ENCODE results near the gene MIPEP.

The MIPEP gene

GRCh38 chr13:23722726-23723453 lies 166.3 kb downstream of the MIPEP start:
- Histone ChIP-seq H3K27me3 (no peaks in the 10 kb centered on the region), H3K4me1 (ENCODE audit: control insufficient read depth in 1 of 2, insufficient read depth in 1 of 2, low read depth in 1 of 2, low read length in 1 of 2) (no peaks in the 10 kb centered on the region), H3K4me3 (ENCODE audit: low read depth in 1 of 2, low read length in 1 of 2) (no peak overlapping the region), H3K9me3 (no peaks in the 10 kb centered on the region), H3K27ac (no peak overlapping the region), H3K36me3 (no peaks in the 10 kb centered on the region)
- TF ChIP-seq, protein P1, sequence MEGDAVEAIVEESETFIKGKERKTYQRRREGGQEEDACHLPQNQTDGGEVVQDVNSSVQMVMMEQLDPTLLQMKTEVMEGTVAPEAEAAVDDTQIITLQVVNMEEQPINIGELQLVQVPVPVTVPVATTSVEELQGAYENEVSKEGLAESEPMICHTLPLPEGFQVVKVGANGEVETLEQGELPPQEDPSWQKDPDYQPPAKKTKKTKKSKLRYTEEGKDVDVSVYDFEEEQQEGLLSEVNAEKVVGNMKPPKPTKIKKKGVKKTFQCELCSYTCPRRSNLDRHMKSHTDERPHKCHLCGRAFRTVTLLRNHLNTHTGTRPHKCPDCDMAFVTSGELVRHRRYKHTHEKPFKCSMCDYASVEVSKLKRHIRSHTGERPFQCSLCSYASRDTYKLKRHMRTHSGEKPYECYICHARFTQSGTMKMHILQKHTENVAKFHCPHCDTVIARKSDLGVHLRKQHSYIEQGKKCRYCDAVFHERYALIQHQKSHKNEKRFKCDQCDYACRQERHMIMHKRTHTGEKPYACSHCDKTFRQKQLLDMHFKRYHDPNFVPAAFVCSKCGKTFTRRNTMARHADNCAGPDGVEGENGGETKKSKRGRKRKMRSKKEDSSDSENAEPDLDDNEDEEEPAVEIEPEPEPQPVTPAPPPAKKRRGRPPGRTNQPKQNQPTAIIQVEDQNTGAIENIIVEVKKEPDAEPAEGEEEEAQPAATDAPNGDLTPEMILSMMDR (IDR thresholded peaks at IDR 0.05) = no peak

- no peaks in the 10 kb centered on the region for H3K36me3 ChIP-seq
- TF ChIP-seq, protein P1 (IDR thresholded peaks at IDR 0.05) = no peak
- no peak overlapping the region for H3K27ac ChIP-seq
Measured at GRCh38 chr13:23718996-23719395, 170.2 kb downstream of the MIPEP start.

DNA sequence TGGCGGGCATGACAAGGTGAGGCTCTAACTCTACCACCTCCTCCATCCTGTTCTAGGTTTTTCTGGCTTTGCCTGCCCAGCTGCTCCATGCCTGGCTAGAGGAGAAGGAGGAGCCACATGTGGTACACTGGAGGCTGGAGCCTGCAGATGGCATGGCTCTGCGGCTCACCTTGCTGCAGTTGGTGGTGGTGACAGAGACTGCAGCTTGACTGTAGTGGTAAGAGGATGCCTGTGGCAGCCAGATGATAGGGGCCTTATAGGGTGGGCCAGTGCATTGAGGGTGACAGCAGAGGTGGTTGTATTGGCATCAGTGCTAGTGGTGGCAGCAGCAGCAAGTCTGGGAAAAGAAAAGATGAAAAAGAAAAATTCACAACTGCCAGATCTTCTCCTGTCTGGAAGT lies 172.8 kb downstream of the MIPEP start:
- Histone ChIP-seq H3K27ac (no peak overlapping the region), H3K4me3 (ENCODE audit: low read depth in 1 of 2, low read length in 1 of 2) (no peak overlapping the region), H3K27me3 (no peaks in the 10 kb centered on the region), H3K36me3 (no peaks in the 10 kb centered on the region), H3K9me3 (no peaks in the 10 kb centered on the region), H3K4me1 (ENCODE audit: control insufficient read depth in 1 of 2, insufficient read depth in 1 of 2, low read depth in 1 of 2, low read length in 1 of 2) (no peaks in the 10 kb centered on the region)
- TF ChIP-seq, protein P1 (IDR thresholded peaks at IDR 0.05) = no peak

More at GRCh38 chr13:23718996-23719395, 170.2 kb downstream of the MIPEP start:
- H3K9me3 ChIP-seq = no peaks in the 10 kb centered on the region
- no peak overlapping the region for H3K4me3 ChIP-seq (ENCODE audit: low read depth in 1 of 2, low read length in 1 of 2)
- no peaks in the 10 kb centered on the region for H3K4me1 ChIP-seq (ENCODE audit: control insufficient read depth in 1 of 2, insufficient read depth in 1 of 2, low read depth in 1 of 2, low read length in 1 of 2)
- no peaks in the 10 kb centered on the region for H3K27me3 ChIP-seq

DNA sequence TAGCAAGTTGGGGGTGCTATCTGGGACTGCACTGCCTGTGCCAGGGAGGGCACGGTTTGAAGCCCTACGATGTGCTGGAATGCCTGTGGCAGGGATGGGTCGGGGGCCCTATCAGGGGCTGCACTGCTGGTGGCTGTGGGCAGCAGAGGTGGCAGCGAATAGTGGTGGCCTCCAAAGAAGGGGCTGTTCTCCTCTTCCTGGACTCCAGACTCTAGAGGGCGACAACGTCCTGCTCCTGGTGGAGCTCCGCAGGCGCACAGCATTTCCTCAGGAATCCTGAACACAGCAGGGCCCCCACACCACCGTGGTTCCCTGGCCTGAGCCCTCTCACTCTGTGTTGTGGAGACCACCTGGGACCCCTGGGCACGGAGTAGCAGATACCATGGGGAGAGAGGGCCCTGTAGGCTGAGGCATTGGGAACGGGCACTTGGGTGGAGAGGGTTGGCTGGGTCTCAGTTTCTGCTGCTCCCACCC lies 173.4 kb downstream of the MIPEP start:
- Histone ChIP-seq H3K27me3 (no peaks in the 10 kb centered on the region), H3K36me3 (no peaks in the 10 kb centered on the region), H3K4me3 (ENCODE audit: low read depth in 1 of 2, low read length in 1 of 2) (no peak overlapping the region), H3K9me3 (no peaks in the 10 kb centered on the region), H3K27ac (no peak overlapping the region), H3K4me1 (ENCODE audit: control insufficient read depth in 1 of 2, insufficient read depth in 1 of 2, low read depth in 1 of 2, low read length in 1 of 2) (no peaks in the 10 kb centered on the region)
- TF ChIP-seq, protein P1 (IDR thresholded peaks at IDR 0.05) = no peak

DNA sequence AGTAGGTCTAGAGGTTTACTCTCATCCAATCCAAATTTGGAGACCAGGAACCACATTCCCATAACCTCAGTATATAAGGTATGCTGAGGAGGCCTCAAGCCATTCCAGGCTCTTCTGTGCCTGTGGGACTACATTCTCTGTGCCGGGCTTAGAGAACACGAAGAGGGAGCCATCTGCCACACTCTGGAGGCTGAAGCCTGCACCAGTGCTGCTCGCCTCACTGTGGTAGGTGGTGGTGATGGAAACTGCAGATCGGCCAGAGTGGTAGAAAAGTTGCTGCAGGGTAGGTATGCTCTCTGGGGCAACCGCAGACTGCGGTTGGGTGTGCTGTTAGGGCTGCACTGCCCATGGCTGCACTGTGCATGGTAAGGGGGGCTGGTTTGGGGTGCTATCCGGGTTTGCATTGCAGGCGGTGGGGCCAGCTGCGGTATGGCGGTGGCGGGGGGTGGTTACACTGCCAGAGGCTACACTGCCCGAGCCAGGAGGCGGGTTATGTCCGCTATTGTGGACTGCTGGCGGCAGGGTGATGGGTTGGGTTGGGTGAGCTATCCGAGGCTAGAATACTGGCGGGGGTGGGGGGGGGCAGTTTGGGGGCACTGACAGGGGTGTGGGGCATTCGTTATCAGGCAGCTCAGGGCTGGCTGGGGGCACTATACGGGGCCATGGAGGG lies 174.0 kb downstream of the MIPEP start:
- no peaks in the 10 kb centered on the region for H3K9me3 ChIP-seq
- H3K27ac ChIP-seq = no peak overlapping the region
- no peaks in the 10 kb centered on the region for H3K27me3 ChIP-seq
- no peaks in the 10 kb centered on the region for H3K4me1 ChIP-seq (ENCODE audit: control insufficient read depth in 1 of 2, insufficient read depth in 1 of 2, low read depth in 1 of 2, low read length in 1 of 2)
- no peak overlapping the region for H3K4me3 ChIP-seq (ENCODE audit: low read depth in 1 of 2, low read length in 1 of 2)
- TF ChIP-seq, protein P1 (IDR thresholded peaks at IDR 0.05) = no peak
- H3K36me3 ChIP-seq = no peaks in the 10 kb centered on the region
